Measurements from ENCODE around the gene SH3RF3. TPM values are rescaled to one million over a fixed set of nuclear protein-coding genes. Genes with fewer than 3 reads are reported as not detected.

SH3RF3 gene
- total RNA-seq, 1 experiment from 2014 or later = 1.0 TPM

- POLR2A ChIA-PET = no interaction called here
- TF ChIP-seq ZMAT4 (CRISPR knock-in tag; IDR thresholded peaks at IDR 0.05) (no peak), CREB1 (CRISPR knock-in tag; IDR thresholded peaks at IDR 0.05) (no peak), ARID4B (CRISPR knock-in tag; IDR thresholded peaks at IDR 0.05; ENCODE audit: borderline replicate concordance) (no peak), PRDM15 (CRISPR knock-in tag; IDR thresholded peaks at IDR 0.05) (no peak), NR2C2 (CRISPR knock-in tag; IDR thresholded peaks at IDR 0.05) (no peak), IRF2 (CRISPR knock-in tag; IDR thresholded peaks at IDR 0.05; ENCODE audit: borderline replicate concordance, low read depth) (no peak), ZBTB43 (CRISPR knock-in tag; IDR thresholded peaks at IDR 0.05) (no peak), FOXJ3 (CRISPR knock-in tag; IDR thresholded peaks at IDR 0.05; ENCODE audit: borderline replicate concordance) (no peak), AFF4 (CRISPR knock-in tag; IDR thresholded peaks at IDR 0.05; ENCODE audit: borderline replicate concordance) (no peak), ZNF317 (CRISPR knock-in tag; IDR thresholded peaks at IDR 0.05; ENCODE audit: borderline replicate concordance, low read depth) (no peak), ELF4 (CRISPR knock-in tag; IDR thresholded peaks at IDR 0.05; ENCODE audit: low read depth) (no peak), NFYB (CRISPR knock-in tag; conservative IDR thresholded peaks at IDR 0.05; ENCODE audit: low read depth) (no peak), GTF2I (CRISPR knock-in tag; conservative IDR thresholded peaks at IDR 0.05) (no peak), CBFB (CRISPR knock-in tag; IDR thresholded peaks at IDR 0.05; ENCODE audit: low read depth) (no peak), ZNF219 (CRISPR knock-in tag; IDR thresholded peaks at IDR 0.05; ENCODE audit: borderline replicate concordance) (no peak), ZBTB21 (CRISPR knock-in tag; IDR thresholded peaks at IDR 0.05; ENCODE audit: borderline replicate concordance) (no peak)
- TF ChIP-seq, protein P1, sequence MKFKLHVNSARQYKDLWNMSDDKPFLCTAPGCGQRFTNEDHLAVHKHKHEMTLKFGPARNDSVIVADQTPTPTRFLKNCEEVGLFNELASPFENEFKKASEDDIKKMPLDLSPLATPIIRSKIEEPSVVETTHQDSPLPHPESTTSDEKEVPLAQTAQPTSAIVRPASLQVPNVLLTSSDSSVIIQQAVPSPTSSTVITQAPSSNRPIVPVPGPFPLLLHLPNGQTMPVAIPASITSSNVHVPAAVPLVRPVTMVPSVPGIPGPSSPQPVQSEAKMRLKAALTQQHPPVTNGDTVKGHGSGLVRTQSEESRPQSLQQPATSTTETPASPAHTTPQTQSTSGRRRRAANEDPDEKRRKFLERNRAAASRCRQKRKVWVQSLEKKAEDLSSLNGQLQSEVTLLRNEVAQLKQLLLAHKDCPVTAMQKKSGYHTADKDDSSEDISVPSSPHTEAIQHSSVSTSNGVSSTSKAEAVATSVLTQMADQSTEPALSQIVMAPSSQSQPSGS (CRISPR knock-in tag; IDR thresholded peaks at IDR 0.05; ENCODE audit: borderline replicate concordance, low read depth) = no peak
- TF ChIP-seq, protein P2, sequence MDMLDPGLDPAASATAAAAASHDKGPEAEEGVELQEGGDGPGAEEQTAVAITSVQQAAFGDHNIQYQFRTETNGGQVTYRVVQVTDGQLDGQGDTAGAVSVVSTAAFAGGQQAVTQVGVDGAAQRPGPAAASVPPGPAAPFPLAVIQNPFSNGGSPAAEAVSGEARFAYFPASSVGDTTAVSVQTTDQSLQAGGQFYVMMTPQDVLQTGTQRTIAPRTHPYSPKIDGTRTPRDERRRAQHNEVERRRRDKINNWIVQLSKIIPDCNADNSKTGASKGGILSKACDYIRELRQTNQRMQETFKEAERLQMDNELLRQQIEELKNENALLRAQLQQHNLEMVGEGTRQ (CRISPR knock-in tag; IDR thresholded peaks at IDR 0.05) = no peak
- TF ChIP-seq, protein P3, sequence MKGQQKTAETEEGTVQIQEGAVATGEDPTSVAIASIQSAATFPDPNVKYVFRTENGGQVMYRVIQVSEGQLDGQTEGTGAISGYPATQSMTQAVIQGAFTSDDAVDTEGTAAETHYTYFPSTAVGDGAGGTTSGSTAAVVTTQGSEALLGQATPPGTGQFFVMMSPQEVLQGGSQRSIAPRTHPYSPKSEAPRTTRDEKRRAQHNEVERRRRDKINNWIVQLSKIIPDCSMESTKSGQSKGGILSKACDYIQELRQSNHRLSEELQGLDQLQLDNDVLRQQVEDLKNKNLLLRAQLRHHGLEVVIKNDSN (CRISPR knock-in tag; IDR thresholded peaks at IDR 0.05) = no peak
- DNase-seq (ENCODE audit: low spot score) = no peak
- ATAC-seq = no peak
- Mint-ChIP-seq H3K27ac (0 out of 2 replicates have a peak overlapping the region, but pooled peaks have one; percentile 70), H3K4me3 (no peak overlapping the region), H3K27me3 (ENCODE audit: low read depth) (no peaks in the 10 kb centered on the region), H3K4me1 (peaks cover 10% of the 10 kb centered on the region), H3K36me3 (no peaks in the 10 kb centered on the region), H3K9me3 (peaks cover 17% of the 10 kb centered on the region)
- CTCF ChIA-PET = interaction anchor here (0.7 kb wide), 1 partner anchor 12 kb away, joined by 3 read pairs; no protein-coding TSS in a partner anchor
These were observed 215.3 kb downstream of the SH3RF3 start for GRCh38 chr2:109344270-109344805.

Measured in WTC11 (cell line).